ENCODE results near the gene MYH6. TPM values are rescaled to one million over a fixed set of nuclear protein-coding genes. Genes with fewer than 3 reads are reported as not detected.

MYH6 gene
- polyA plus RNA-seq, 4 donors, result 0.01 to 52.1 (median 1.1) TPM

DNA sequence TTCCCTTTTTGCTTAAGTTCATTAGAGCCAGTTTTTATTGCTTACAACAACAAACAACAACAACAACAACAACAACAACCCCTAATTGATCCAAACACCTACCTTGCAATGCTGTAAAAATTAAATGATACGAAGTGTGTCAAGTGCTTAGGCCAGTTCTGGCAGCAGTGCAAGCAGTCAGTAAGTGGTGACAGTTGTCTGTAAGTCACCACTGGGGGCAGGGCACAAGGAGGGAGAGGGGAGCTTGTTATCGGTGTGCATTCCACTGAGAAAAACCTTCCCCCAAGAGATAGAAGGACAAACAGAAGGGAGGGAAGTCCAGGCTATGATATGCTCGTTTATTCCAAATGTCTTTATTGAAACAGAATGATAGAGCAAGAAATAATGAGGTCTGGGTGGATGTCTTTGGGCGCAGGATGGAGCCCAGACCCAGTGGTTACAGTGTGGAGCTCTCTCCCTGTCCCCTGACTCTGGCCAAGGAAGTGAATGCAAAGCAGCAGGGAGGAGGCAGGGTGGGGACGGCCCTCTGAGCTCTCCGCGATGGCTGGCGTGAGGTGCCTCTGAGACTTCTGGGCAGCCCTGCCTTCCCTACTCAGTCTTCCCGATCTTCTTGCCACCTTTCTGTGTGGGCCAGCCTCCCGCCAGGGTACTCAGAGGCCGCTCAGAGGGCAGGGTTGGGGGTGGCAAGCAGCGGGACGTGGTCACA, 61.9 kb downstream of the MYH6 start:
- Histone ChIP-seq H3K9me3 (ENCODE audit: control insufficient read depth in 2 of 2, insufficient read depth in 1 of 2, low read depth in 1 of 2, low read length in 1 of 2) (no peaks in the 10 kb centered on the region), H3K27ac (ENCODE audit: low read depth in 1 of 3, low read length in 2 of 3) (no peak overlapping the region), H3K36me3 (ENCODE audit: control insufficient read depth in 3 of 3, insufficient read depth in 2 of 3, low read depth in 1 of 3, low read length in 3 of 3) (peaks cover 0 to 21% (median 0%) of the 10 kb centered on the region in 3 donors), H3K4me3 (ENCODE audit: low read depth in 1 of 3, low read length in 3 of 3) (no peak overlapping the region), H3K27me3 (ENCODE audit: control insufficient read depth in 3 of 3, insufficient read depth in 3 of 3, low read length in 3 of 3) (peaks cover 0 to 8% (median 0%) of the 10 kb centered on the region in 3 donors), H3K4me1 (ENCODE audit: control insufficient read depth in 3 of 3, insufficient read depth in 2 of 3, low read depth in 1 of 3, low read length in 2 of 3) (no peaks in the 10 kb centered on the region)
- DNase-seq (no peak), FAIRE-seq (no peak)
- 77 to 82% (median 81%) methylated on average over 13 of the region's 13 CpGs for WGBS, 3 donors

DNA sequence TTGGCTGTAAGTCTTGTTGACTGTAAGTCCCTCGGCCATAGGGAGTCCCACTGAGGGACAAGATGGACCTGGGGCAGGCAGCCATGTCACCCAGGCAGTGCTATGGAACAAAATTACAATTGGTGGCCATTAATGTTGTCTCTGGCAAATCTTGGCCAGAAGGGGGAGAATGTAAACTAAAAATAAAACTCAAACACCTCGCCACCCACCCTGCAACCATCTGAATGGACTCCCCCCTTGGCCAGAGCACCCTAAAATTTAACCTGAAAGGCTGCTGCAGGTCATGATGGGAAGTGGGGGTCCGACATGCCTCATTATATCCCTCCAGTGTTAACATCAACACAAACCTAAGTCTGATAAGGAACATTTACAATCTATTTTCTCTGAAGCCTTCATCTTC, 63.6 kb downstream of the MYH6 start:
- no peaks in the 10 kb centered on the region for H3K4me1 ChIP-seq (ENCODE audit: control insufficient read depth in 3 of 3, insufficient read depth in 2 of 3, low read depth in 1 of 3, low read length in 2 of 3)
- H3K36me3 ChIP-seq (ENCODE audit: control insufficient read depth in 3 of 3, insufficient read depth in 2 of 3, low read depth in 1 of 3, low read length in 3 of 3), result peaks cover 0 to 21% (median 0%) of the 10 kb centered on the region in 3 donors
- no peak for FAIRE-seq
- H3K27ac ChIP-seq (ENCODE audit: low read depth in 1 of 3, low read length in 2 of 3), result no peak overlapping the region
- 53 to 57% (median 53%) methylated on average over 3 of the region's 3 CpGs for WGBS, 3 donors
- no peak for DNase-seq
- H3K27me3 ChIP-seq (ENCODE audit: control insufficient read depth in 3 of 3, insufficient read depth in 3 of 3, low read length in 3 of 3), result peaks cover 0 to 3% (median 0%) of the 10 kb centered on the region in 3 donors
- H3K9me3 ChIP-seq (ENCODE audit: control insufficient read depth in 2 of 2, insufficient read depth in 1 of 2, low read depth in 1 of 2, low read length in 1 of 2), result peaks cover 0 to 3% of the 10 kb centered on the region in 2 donors
- H3K4me3 ChIP-seq (ENCODE audit: low read depth in 1 of 3, low read length in 3 of 3), result no peak overlapping the region

DNA sequence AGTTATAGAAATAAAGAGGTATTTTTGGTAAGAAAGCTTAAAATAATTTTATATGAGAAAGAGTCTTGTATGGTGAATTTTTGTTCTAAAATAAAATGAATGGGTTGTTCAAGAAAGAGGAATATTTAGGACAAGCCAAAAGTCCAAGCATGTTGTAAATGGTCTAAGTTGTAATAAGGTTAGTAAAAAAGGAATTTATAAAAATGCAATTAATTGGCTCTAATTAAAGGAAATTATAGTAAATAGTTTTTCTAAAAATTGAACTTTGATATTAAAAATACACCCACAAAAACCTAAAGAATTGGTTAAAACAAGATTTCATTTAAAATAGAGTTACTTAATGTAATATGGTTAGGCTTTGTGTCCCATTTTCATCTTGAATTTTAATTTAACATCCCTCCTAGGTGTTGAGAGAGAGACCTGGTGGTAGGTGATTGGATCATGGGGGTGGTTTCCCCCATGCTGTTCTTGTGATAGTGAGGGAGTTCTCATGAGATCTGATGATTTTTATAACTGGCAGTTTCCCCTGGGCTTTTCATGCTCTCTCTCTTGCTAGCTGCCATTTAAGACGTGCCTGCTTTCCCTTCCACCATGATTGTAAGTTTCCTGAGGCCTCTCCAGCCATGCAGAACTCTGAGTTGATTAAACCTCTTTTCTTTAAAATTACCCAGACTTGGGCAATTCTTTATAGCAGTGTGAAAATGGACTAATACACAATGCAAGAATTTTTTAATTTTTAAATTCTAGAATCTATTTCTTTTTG, 68.4 kb downstream of the MYH6 start:
- H3K27me3 ChIP-seq (ENCODE audit: control insufficient read depth in 3 of 3, insufficient read depth in 3 of 3, low read length in 3 of 3), result peaks cover 0 to 7% (median 0%) of the 10 kb centered on the region in 3 donors
- H3K27ac ChIP-seq (ENCODE audit: low read depth in 1 of 3, low read length in 2 of 3), result no peak overlapping the region
- WGBS, 3 donors, result 84 to 92% (median 87%) methylated on average over 1 of the region's 1 CpG
- H3K4me1 ChIP-seq (ENCODE audit: control insufficient read depth in 3 of 3, insufficient read depth in 2 of 3, low read depth in 1 of 3, low read length in 2 of 3), result no peaks in the 10 kb centered on the region
- no peak overlapping the region for H3K4me3 ChIP-seq (ENCODE audit: low read depth in 1 of 3, low read length in 3 of 3)
- H3K9me3 ChIP-seq (ENCODE audit: control insufficient read depth in 2 of 2, insufficient read depth in 1 of 2, low read depth in 1 of 2, low read length in 1 of 2), result peaks cover 0 to 6% of the 10 kb centered on the region in 2 donors
- no peak for FAIRE-seq
- H3K36me3 ChIP-seq (ENCODE audit: control insufficient read depth in 3 of 3, insufficient read depth in 2 of 3, low read depth in 1 of 3, low read length in 3 of 3), result no peaks in the 10 kb centered on the region
- DNase-seq, result no peak

- H3K27me3 ChIP-seq (ENCODE audit: control insufficient read depth in 3 of 3, insufficient read depth in 3 of 3, low read length in 3 of 3), result peaks cover 0 to 6% (median 0%) of the 10 kb centered on the region in 3 donors
- H3K27ac ChIP-seq (ENCODE audit: low read depth in 1 of 3, low read length in 2 of 3), result no peak overlapping the region
- H3K9me3 ChIP-seq (ENCODE audit: control insufficient read depth in 2 of 2, insufficient read depth in 1 of 2, low read depth in 1 of 2, low read length in 1 of 2), result peaks cover 0 to 6% of the 10 kb centered on the region in 2 donors
- WGBS, 3 donors, result 82 to 84% (median 83%) methylated on average over 5 of the region's 5 CpGs
- no peak overlapping the region for H3K4me3 ChIP-seq (ENCODE audit: low read depth in 1 of 3, low read length in 3 of 3)
- FAIRE-seq (no peak), DNase-seq (no peak)
- no peaks in the 10 kb centered on the region for H3K36me3 ChIP-seq (ENCODE audit: control insufficient read depth in 3 of 3, insufficient read depth in 2 of 3, low read depth in 1 of 3, low read length in 3 of 3)
- H3K4me1 ChIP-seq (ENCODE audit: control insufficient read depth in 3 of 3, insufficient read depth in 2 of 3, low read depth in 1 of 3, low read length in 2 of 3), result no peaks in the 10 kb centered on the region
Measured at GRCh38 chr14:23335623-23336022, 72.5 kb downstream of the MYH6 start.

Other genes with a start within 250 kb of the MYH6 start
- 10 to 100 TPM; 11.3 to 69.2 (median 39.9) TPM for gene SLC7A8, start 224.6 kb downstream of the MYH6 start, polyA plus RNA-seq
- under 1 TPM in 3 of 4 donors, not detected in 1; 0.07 to 0.45 (median 0.27) TPM for gene RNF212B, start 170.3 kb downstream of the MYH6 start, polyA plus RNA-seq
- gene HOMEZ, start 122.1 kb downstream of the MYH6 start, polyA plus RNA-seq, result 10 to 100 TPM in 1 of 4 donors, 1 to 10 TPM in 3; 3.2 to 17.5 (median 7.6) TPM
- 10 to 100 TPM in 2 of 4 donors, 1 to 10 TPM in 2; 6.7 to 27.0 (median 14.5) TPM for gene PPP1R3E, start 105.4 kb downstream of the MYH6 start, polyA plus RNA-seq
- 10 to 100 TPM; 30.8 to 50.0 (median 37.7) TPM for gene BCL2L2, start 101.4 kb downstream of the MYH6 start, polyA plus RNA-seq
- 100 to 1,000 TPM; 119 to 170 (median 147) TPM for gene PABPN1, start 86.8 kb downstream of the MYH6 start, polyA plus RNA-seq
- 10 to 100 TPM in 2 of 4 donors, 1 to 10 TPM in 1, under 1 TPM in 1; 0.67 to 36.3 (median 7.4) TPM for gene SLC22A17, start 55.4 kb downstream of the MYH6 start, polyA plus RNA-seq
- 10 to 100 TPM in 1 of 4 donors, 1 to 10 TPM in 1, under 1 TPM in 2; 0.54 to 11.5 (median 1.8) TPM for gene EFS, start 43.1 kb downstream of the MYH6 start, polyA plus RNA-seq
- not detected for gene IL25, start 35.5 kb downstream of the MYH6 start, polyA plus RNA-seq
- under 1 TPM in 2 of 4 donors, not detected in 2; 0.61 to 0.97 TPM for gene CMTM5, start 31.2 kb downstream of the MYH6 start, polyA plus RNA-seq
- gene MYH7, start 27.4 kb upstream of the MYH6 start, polyA plus RNA-seq, result 1 to 10 TPM in 3 of 4 donors, under 1 TPM in 1; 0.37 to 8.6 (median 2.6) TPM
- gene NGDN, start 61.4 kb upstream of the MYH6 start, polyA plus RNA-seq, result 10 to 100 TPM; 38.2 to 48.1 (median 45.2) TPM
- gene ZFHX2, start 143.5 kb upstream of the MYH6 start, polyA plus RNA-seq, result 1 to 10 TPM in 1 of 4 donors, under 1 TPM in 1, not detected in 2; 0.55 to 2.2 TPM
- 10 to 100 TPM in 3 of 4 donors, 1 to 10 TPM in 1; 9.7 to 26.7 (median 15.5) TPM for gene THTPA, start 148.0 kb upstream of the MYH6 start, polyA plus RNA-seq
- 100 to 1,000 TPM in 3 of 4 donors, 10 to 100 TPM in 1; 80.4 to 376 (median 181) TPM for gene AP1G2, start 159.5 kb upstream of the MYH6 start, polyA plus RNA-seq
- 1 to 10 TPM in 2 of 4 donors, under 1 TPM in 1, not detected in 1; 0.43 to 4.0 (median 1.1) TPM for gene JPH4, start 170.5 kb upstream of the MYH6 start, polyA plus RNA-seq
- 1 to 10 TPM in 1 of 4 donors, under 1 TPM in 1, not detected in 2; 0.81 to 1.1 TPM for gene DHRS2, start 228.1 kb upstream of the MYH6 start, polyA plus RNA-seq